Ramos (cell line): ENCODE results near the gene C2CD2L.
"Not testable (repeated sequence)": the region's sequence is repeated elsewhere in the genome, so short reads cannot be mapped to it uniquely, and the experiment has no call there.

ENCODE experiments used
- in situ Hi-C: fragments of 300-500 bp; cut with MboI; formaldehyde crosslinking; loops from one replicate; pipeline ENCODE4 v1.14.3; 2022; ENCODE audit warnings: low sequenced_read_pairs; ENCODE audit not compliant: unreplicated experiment

C2CD2L gene

GRCh38 chr11:119147604-119148333 lies 40.6 kb downstream of the C2CD2L start:
- in situ Hi-C loops: no loop called here

- in situ Hi-C loops: no loop called here
Observed at GRCh38 chr11:119148720-119149017, 41.5 kb downstream of the C2CD2L start.

GRCh38 chr11:119149018-119149785 lies 42.1 kb downstream of the C2CD2L start, which contains the start of gene ABCG4:
ABCG4 (plus strand) TSS chr11:119149052; CDS start chr11:119149966, 914 bp downstream.
- in situ Hi-C loops: no loop called here

- in situ Hi-C loops: no loop called here
Observed at GRCh38 chr11:119149786-119150275, 42.7 kb downstream of the C2CD2L start.

GRCh38 chr11:119152043-119152442 lies 44.9 kb downstream of the C2CD2L start:
- in situ Hi-C loops: no loop called here

- in situ Hi-C loops: no loop called here
Observed at GRCh38 chr11:119152604-119153003, 45.5 kb downstream of the C2CD2L start.

- in situ Hi-C loops: no loop called here
Observed at GRCh38 chr11:119153049-119153818, 46.1 kb downstream of the C2CD2L start.

- in situ Hi-C loops: no loop called here
Observed at GRCh38 chr11:119154178-119154577, 47.0 kb downstream of the C2CD2L start.

GRCh38 chr11:119155733-119156492 lies 48.8 kb downstream of the C2CD2L start:
- in situ Hi-C loops: no loop called here

- in situ Hi-C loops: no loop called here
Observed at GRCh38 chr11:119156496-119156895, 49.4 kb downstream of the C2CD2L start.

GRCh38 chr11:119157063-119157462 lies 49.9 kb downstream of the C2CD2L start:
- in situ Hi-C loops: no loop called here

GRCh38 chr11:119158467-119158866 lies 51.3 kb downstream of the C2CD2L start:
- in situ Hi-C loops: no loop called here

- in situ Hi-C loops: no loop called here
Observed at GRCh38 chr11:119160151-119160550, 53.0 kb downstream of the C2CD2L start.

GRCh38 chr11:119161871-119162270 lies 54.7 kb downstream of the C2CD2L start:
- in situ Hi-C loops: no loop called here

GRCh38 chr11:119166368-119167076 lies 59.4 kb downstream of the C2CD2L start:
- in situ Hi-C loops: no loop called here

- in situ Hi-C loops: not testable (repeated sequence)
Observed at GRCh38 chr11:119167077-119167458, 59.9 kb downstream of the C2CD2L start.

GRCh38 chr11:119167933-119168332 lies 60.8 kb downstream of the C2CD2L start:
- in situ Hi-C loops: no loop called here
